SK-N-SH (cell line): ENCODE results near the gene PAGE2B. TPM values are rescaled to one million over a fixed set of nuclear protein-coding genes. Genes with fewer than 3 reads are reported as not detected.

Source experiments
- CTCF ChIA-PET: fragments of 300-600, 350-600 bp; formaldehyde crosslinking; extraction: SDS; loops from one replicate; lab custom pipeline; 2021; lab: Yijun Ruan, JAX
- POLR2A ChIA-PET: fragments of 350-600 bp; sonication (Branson Sonifier 250); formaldehyde crosslinking; extraction: SDS; loops from one replicate; lab custom pipeline; 2020; ENCODE audit warnings: antibody characterized with exemption, inconsistent platforms; lab: Yijun Ruan, JAX
- DNase-seq: peaks from one replicate; pipeline ENCODE4 v3.0.0; 2012
- H2AFZ ChIP-seq: fragments of 200-600 bp; sonication (generic); 2 replicates; pipeline ENCODE4 v1.8.1; 2016; ENCODE audit warnings: antibody characterized with exemption, mild to moderate bottlenecking, low read depth
- H3F3A ChIP-seq: fragments of 200-600 bp; sonication (generic); replicated peaks from 2 replicates; pipeline ENCODE3; 2016; ENCODE audit warnings: antibody characterized with exemption, mild to moderate bottlenecking; ENCODE audit not compliant: insufficient read depth
- H3K27ac ChIP-seq, 2 experiments: fragments of 200-500 bp in 1 of 2; fragments of 200-600 bp in 1 of 2; sonication (Bioruptor generic) in 1 of 2; sonication (generic), shearing (Covaris generic) in 1 of 2; 2 replicates each; pipeline versions ENCODE4 v1.5.1 to v1.6.1; 2014 to 2016; ENCODE audit warnings: low read depth in 2 of 2, inconsistent platforms in 1 of 2, low read length in 1 of 2, mild to moderate bottlenecking in 1 of 2, mixed read lengths in 1 of 2
- H3K27me3 ChIP-seq: fragments of 200-600 bp; sonication (generic), shearing (Covaris generic); 2 replicates; pipeline ENCODE4 v1.6.1; 2016; ENCODE audit warnings: mixed run types; ENCODE audit not compliant: insufficient read depth
- H3K36me3 ChIP-seq, 2 experiments: fragments of 200-500 bp in 1 of 2; fragments of 200-600 bp in 1 of 2; sonication (Bioruptor generic) in 1 of 2; sonication (generic) in 1 of 2; replicated peaks in 1 of 2; 2 replicates each; pipeline versions ENCODE3 to v1.5.1; 2014 to 2016; ENCODE audit warnings: low read length in 1 of 2, mild to moderate bottlenecking in 1 of 2; ENCODE audit not compliant: insufficient read depth in 2 of 2, control insufficient read depth in 1 of 2
- H3K4me1 ChIP-seq, 2 experiments: fragments of 200-500 bp in 1 of 2; fragments of 200-600 bp in 1 of 2; sonication (Bioruptor generic) in 1 of 2; sonication (generic), shearing (Covaris generic) in 1 of 2; 2 replicates each; pipeline versions ENCODE4 v1.5.1 to v1.6.1; 2014 to 2016; ENCODE audit warnings: low read depth in 1 of 2, low read length in 1 of 2, mixed run types in 1 of 2; ENCODE audit not compliant: insufficient read depth in 2 of 2, control insufficient read depth in 1 of 2
- H3K4me2 ChIP-seq: fragments of 200-600 bp; sonication (generic), shearing (Covaris generic); 2 replicates; pipeline ENCODE4 v1.6.1; 2017; ENCODE audit warnings: mixed run types
- H3K4me3 ChIP-seq, 2 experiments: fragments of 200-500 bp in 1 of 2; fragments of 200-600 bp in 1 of 2; sonication (Bioruptor generic) in 1 of 2; sonication (generic), shearing (Covaris generic) in 1 of 2; 2 replicates each; pipeline versions ENCODE4 v1.5.1 to v1.8.1; 2014 to 2016; ENCODE audit warnings: low read depth in 2 of 2, inconsistent platforms in 1 of 2, low read length in 1 of 2, mild to moderate bottlenecking in 1 of 2, mixed read lengths in 1 of 2, moderate library complexity in 1 of 2
- H3K79me2 ChIP-seq: fragments of 200-600 bp; sonication (generic); 2 replicates; pipeline ENCODE4 v1.8.1; 2017; ENCODE audit warnings: mild to moderate bottlenecking; ENCODE audit not compliant: insufficient read depth
- H3K9ac ChIP-seq: fragments of 200-600 bp; sonication (generic); 2 replicates; pipeline ENCODE4 v1.6.1; 2017; ENCODE audit warnings: mixed run types
- H3K9me2 ChIP-seq: fragments of 200-600 bp; sonication (generic); 2 replicates; pipeline ENCODE4 v1.6.1; 2017; ENCODE audit warnings: mixed run types
- H3K9me3 ChIP-seq: fragments of 200-600 bp; sonication (generic); 2 replicates; pipeline ENCODE4 v1.6.1; 2017; ENCODE audit warnings: mixed run types, mild to moderate bottlenecking, moderate library complexity
- H4K20me1 ChIP-seq: fragments of 200-600 bp; sonication (generic); 2 replicates; pipeline ENCODE4 v1.6.1; 2017; ENCODE audit warnings: mild to moderate bottlenecking, mixed run types; ENCODE audit not compliant: insufficient read depth
- ELF1 ChIP-seq: IDR thresholded peaks from 2 replicates; pipeline ENCODE4 v1.4.0; 2012
- FOXJ3 ChIP-seq: sonication (generic); formaldehyde crosslinking; IDR thresholded peaks from 2 replicates; pipeline ENCODE4 v1.5.1; 2020; ENCODE audit warnings: mild to moderate bottlenecking, missing genetic modification reagents
- FOXM1 ChIP-seq: IDR thresholded peaks from 2 replicates; pipeline ENCODE4 v1.4.0; 2012; ENCODE audit warnings: low read depth, mild to moderate bottlenecking
- MXI1 ChIP-seq: IDR thresholded peaks from 2 replicates; pipeline ENCODE4 v1.6.1; 2012; ENCODE audit warnings: mild to moderate bottlenecking, low read depth, low read length, improper control_type of control experiment
- NRF1 ChIP-seq: IDR thresholded peaks from 2 replicates; pipeline ENCODE4 v1.6.1; 2012; ENCODE audit warnings: low read depth, mild to moderate bottlenecking, low read length
- SIN3A ChIP-seq: IDR thresholded peaks from 2 replicates; pipeline ENCODE4 v1.6.1; 2012; ENCODE audit warnings: low read depth, mild to moderate bottlenecking, low read length, moderate library complexity, borderline replicate concordance
- SMC3 ChIP-seq: IDR thresholded peaks from 2 replicates; pipeline ENCODE4 v1.6.1; 2012; ENCODE audit warnings: low read depth, low read length, improper control_type of control experiment
- TEAD4 ChIP-seq: IDR thresholded peaks from 2 replicates; pipeline ENCODE4 v1.4.0; 2012; ENCODE audit warnings: mild to moderate bottlenecking, borderline replicate concordance; ENCODE audit not compliant: insufficient read depth
- USF1 ChIP-seq: IDR thresholded peaks from 2 replicates; pipeline ENCODE4 v1.4.0; 2012; ENCODE audit warnings: low read depth, borderline replicate concordance
- ZBTB33 ChIP-seq: IDR thresholded peaks from 2 replicates; pipeline ENCODE4 v1.4.0; 2012; ENCODE audit warnings: low read depth, borderline replicate concordance
- WGBS: methylation state at CpG from one replicate; pipeline ENCODE4 v1.1.6; 2017; ENCODE audit warnings: low lambda C conversion rate; 5-methylcytosine and 5-hydroxymethylcytosine counted together
- polyA plus RNA-seq, 3 experiments: library from polyadenylated mRNA; depleted of rRNA; stranded (reverse); fragments of >200 nt; gene quantifications; 2 replicates each; pipeline ENCODE4 v1.2.3, GENCODE V29; 2012
- TF ChIP-seq, protein P1 (sequence below): IDR thresholded peaks from 2 replicates; pipeline ENCODE4 v1.4.0; 2012; ENCODE audit warnings: low read depth

Gene PAGE2B
- polyA plus RNA-seq, 1 of the 3 experiments (the other 2 are of a cell fraction): 0.31 TPM

GRCh38 chrX:55088795-55089489, 14.1 kb downstream of the PAGE2B start, which contains the start of gene PAGE2:
TSS of gene PAGE2 (plus strand) at chrX:55089018. CDS start at chrX:55090021, 1,003 bp downstream.
- 56% methylated on average over 30 of the region's 30 CpGs for WGBS
- Histone ChIP-seq H3F3A (no peaks in the 10 kb centered on the region), H4K20me1 (no peaks in the 10 kb centered on the region), H3K9me2 (no peaks in the 10 kb centered on the region), H3K4me2 (peak within 1 kb of the TSS; percentile 19), H3K79me2 (no peaks in the 10 kb centered on the region), H3K4me1 (no peaks in the 10 kb centered on the region), H3K27me3 (no peaks in the 10 kb centered on the region), H3K9me3 (no peaks in the 10 kb centered on the region), H3K36me3 (no peaks in the 10 kb centered on the region), H2AFZ (no peak within 1 kb of the TSS), H3K9ac (no peak within 1 kb of the TSS), H3K27ac (no peak within 1 kb of the TSS), H3K4me3 (no peak within 1 kb of the TSS)
- CTCF ChIA-PET: no interaction called here
- TF ChIP-seq SIN3A (no peak), NRF1 (0 out of 2 replicates have a peak, but pooled peaks have one; percentile 26), TEAD4 (no peak), ZBTB33 (no peak), SMC3 (no peak)
- POLR2A ChIA-PET: no interaction called here
- no peak for DNase-seq

DNA sequence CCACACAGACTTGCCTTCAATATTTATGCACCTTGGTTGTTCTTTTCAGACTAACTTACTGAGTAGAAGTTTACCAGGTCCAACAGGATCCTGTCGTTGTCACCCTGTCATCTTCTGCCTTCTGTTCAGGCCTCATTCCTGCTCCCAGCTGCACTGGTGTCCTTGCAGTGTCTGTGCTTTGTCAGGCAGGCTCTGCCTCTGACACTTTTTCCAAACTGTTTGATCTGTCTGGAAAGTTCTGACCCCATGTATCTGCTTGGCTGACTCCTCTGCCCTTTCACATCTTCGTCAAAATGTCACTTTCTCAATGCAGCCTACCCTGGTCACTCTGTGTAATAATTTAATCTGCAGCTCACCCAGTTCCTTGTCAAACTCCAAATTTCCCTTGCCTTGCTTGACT, 23.9 kb downstream of the PAGE2B start:
- Histone ChIP-seq H2AFZ (no peak overlapping the region), H3K9ac (no peak overlapping the region), H3K79me2 (no peaks in the 10 kb centered on the region), H3K9me2 (no peaks in the 10 kb centered on the region), H3K4me3 (no peak overlapping the region), H3K4me1 (no peaks in the 10 kb centered on the region), H3K27ac (no peak overlapping the region), H3K4me2 (no peak overlapping the region), H4K20me1 (no peaks in the 10 kb centered on the region), H3F3A (no peaks in the 10 kb centered on the region), H3K27me3 (no peaks in the 10 kb centered on the region; the same call in 1 of the 2 replicates), H3K36me3 (no peaks in the 10 kb centered on the region), H3K9me3 (no peaks in the 10 kb centered on the region)
- DNase-seq: no peak
- ChIA-PET CTCF (no interaction called here), POLR2A (no interaction called here)
- WGBS: 6% methylated on average over 2 of the region's 2 CpGs
- TF ChIP-seq NRF1 (no peak), FOXJ3 (CRISPR knock-in tag) (no peak), MXI1 (no peak), ELF1 (no peak), USF1 (no peak), FOXM1 (no peak)
- TF ChIP-seq, protein P1, sequence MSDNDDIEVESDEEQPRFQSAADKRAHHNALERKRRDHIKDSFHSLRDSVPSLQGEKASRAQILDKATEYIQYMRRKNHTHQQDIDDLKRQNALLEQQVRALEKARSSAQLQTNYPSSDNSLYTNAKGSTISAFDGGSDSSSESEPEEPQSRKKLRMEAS: no peak
